ENCODE data around the gene LCE1D.

Gene LCE1D

GRCh38 chr1:152770411-152770810, 26.1 kb upstream of the LCE1D start:
- Histone ChIP-seq H3K4me3 (replicated peaks; ENCODE audit: low read depth, low read length) (no peak overlapping the region), H3K27me3 (replicated peaks; ENCODE audit: control insufficient read depth, insufficient read depth, low read length) (no peaks in the 10 kb centered on the region; the same call in 1 of the 2 replicates), H3K36me3 (ENCODE audit: control insufficient read depth, insufficient read depth, low read length) (no peaks in the 10 kb centered on the region)
- no peak for DNase-seq (ENCODE audit: extremely low read depth, insufficient read length)
- no peak for TF ChIP-seq CTCF (IDR thresholded peaks at IDR 0.05; ENCODE audit: insufficient read depth, low read length, poor library complexity, severe bottlenecking)

- H3K4me3 ChIP-seq (replicated peaks; ENCODE audit: low read depth, low read length), result no peak within 1 kb of the TSS
- DNase-seq (ENCODE audit: extremely low read depth, insufficient read length), result no peak
- no peaks in the 10 kb centered on the region for H3K36me3 ChIP-seq (ENCODE audit: control insufficient read depth, insufficient read depth, low read length)
- H3K27me3 ChIP-seq (replicated peaks; ENCODE audit: control insufficient read depth, insufficient read depth, low read length), result no peaks in the 10 kb centered on the region; the same call in 1 of the 2 replicates
- TF ChIP-seq CTCF (IDR thresholded peaks at IDR 0.05; ENCODE audit: insufficient read depth, low read length, poor library complexity, severe bottlenecking), result peak; percentile 22
Measured at GRCh38 chr1:152774875-152775274, 21.6 kb upstream of the LCE1D start, which contains the start of gene LCE1F. TSS of gene LCE1F (plus strand) at chr1:152775140. CDS start at chr1:152776372, 1,232 bp downstream.

- TF ChIP-seq CTCF (IDR thresholded peaks at IDR 0.05; ENCODE audit: insufficient read depth, low read length, poor library complexity, severe bottlenecking), result no peak
- no peaks in the 10 kb centered on the region for H3K36me3 ChIP-seq (ENCODE audit: control insufficient read depth, insufficient read depth, low read length)
- H3K27me3 ChIP-seq (replicated peaks; ENCODE audit: control insufficient read depth, insufficient read depth, low read length), result no peaks in the 10 kb centered on the region; the same call in 1 of the 2 replicates
- no peak for DNase-seq (ENCODE audit: extremely low read depth, insufficient read length)
- no peak overlapping the region for H3K4me3 ChIP-seq (replicated peaks; ENCODE audit: low read depth, low read length)
Measured at GRCh38 chr1:152776361-152776760, 20.2 kb upstream of the LCE1D start.

- no peak for DNase-seq (ENCODE audit: extremely low read depth, insufficient read length)
- Histone ChIP-seq H3K27me3 (replicated peaks; ENCODE audit: control insufficient read depth, insufficient read depth, low read length) (no peaks in the 10 kb centered on the region; the same call in 1 of the 2 replicates), H3K36me3 (ENCODE audit: control insufficient read depth, insufficient read depth, low read length) (no peaks in the 10 kb centered on the region), H3K4me3 (replicated peaks; ENCODE audit: low read depth, low read length) (no peak overlapping the region)
- TF ChIP-seq CTCF (IDR thresholded peaks at IDR 0.05; ENCODE audit: insufficient read depth, low read length, poor library complexity, severe bottlenecking), result peak; percentile 70
Measured at GRCh38 chr1:152777510-152778137, 18.9 kb upstream of the LCE1D start.

- H3K4me3 ChIP-seq (replicated peaks; ENCODE audit: low read depth, low read length), result no peak overlapping the region
- no peak for DNase-seq (ENCODE audit: extremely low read depth, insufficient read length)
- no peaks in the 10 kb centered on the region; the same call in 1 of the 2 replicates for H3K27me3 ChIP-seq (replicated peaks; ENCODE audit: control insufficient read depth, insufficient read depth, low read length)
- H3K36me3 ChIP-seq (ENCODE audit: control insufficient read depth, insufficient read depth, low read length), result no peaks in the 10 kb centered on the region
- no peak for TF ChIP-seq CTCF (IDR thresholded peaks at IDR 0.05; ENCODE audit: insufficient read depth, low read length, poor library complexity, severe bottlenecking)
Measured at GRCh38 chr1:152783095-152783494, 13.4 kb upstream of the LCE1D start.
